ENCODE results near the gene MC1R. TPM values are rescaled to one million over a fixed set of nuclear protein-coding genes. Genes with fewer than 3 reads are reported as not detected.

MC1R gene
- total RNA-seq, 1 donor from 2014 or later: 7.5 TPM

GRCh38 chr16:89899879-89900481, 18.7 kb upstream of the MC1R start:
- DNase-seq (ENCODE audit: low spot score in 2 of 2, unreplicated experiment in 2 of 2): no peak
- Mint-ChIP-seq H3K4me3 (no peak overlapping the region), H3K27ac (no peak overlapping the region), H3K4me1 (no peaks in the 10 kb centered on the region), H3K36me3 (peaks cover 32% of the 10 kb centered on the region), H3K9me3 (no peaks in the 10 kb centered on the region), H3K27me3 (ENCODE audit: low read depth) (no peaks in the 10 kb centered on the region)
- no peak for TF ChIP-seq CTCF (IDR thresholded peaks at IDR 0.05; ENCODE audit: unreplicated experiment)

- Mint-ChIP-seq H3K36me3 (peaks cover 36% of the 10 kb centered on the region), H3K4me3 (no peak overlapping the region), H3K27ac (no peak overlapping the region), H3K9me3 (no peaks in the 10 kb centered on the region), H3K4me1 (no peaks in the 10 kb centered on the region), H3K27me3 (ENCODE audit: low read depth) (no peaks in the 10 kb centered on the region)
- DNase-seq (ENCODE audit: low spot score in 2 of 2, unreplicated experiment in 2 of 2): no peak
- TF ChIP-seq CTCF (IDR thresholded peaks at IDR 0.05; ENCODE audit: unreplicated experiment): no peak
These were observed 17.8 kb upstream of the MC1R start for GRCh38 chr16:89900885-89901284.

GRCh38 chr16:89902980-89903379, 15.7 kb upstream of the MC1R start:
- Mint-ChIP-seq H3K27ac (no peak overlapping the region), H3K9me3 (no peaks in the 10 kb centered on the region), H3K36me3 (peaks cover 45% of the 10 kb centered on the region), H3K27me3 (ENCODE audit: low read depth) (no peaks in the 10 kb centered on the region), H3K4me3 (no peak overlapping the region), H3K4me1 (no peaks in the 10 kb centered on the region)
- DNase-seq (ENCODE audit: low spot score in 2 of 2, unreplicated experiment in 2 of 2): no peak
- no peak for TF ChIP-seq CTCF (IDR thresholded peaks at IDR 0.05; ENCODE audit: unreplicated experiment)

GRCh38 chr16:89903908-89904515, 14.7 kb upstream of the MC1R start:
- H3K4me3 Mint-ChIP-seq: no peak overlapping the region
- no peak overlapping the region for H3K27ac Mint-ChIP-seq
- H3K27me3 Mint-ChIP-seq (ENCODE audit: low read depth): no peaks in the 10 kb centered on the region
- H3K4me1 Mint-ChIP-seq: no peaks in the 10 kb centered on the region
- no peak for DNase-seq (ENCODE audit: low spot score in 2 of 2, unreplicated experiment in 2 of 2)
- no peaks in the 10 kb centered on the region for H3K9me3 Mint-ChIP-seq
- H3K36me3 Mint-ChIP-seq: peaks cover 44% of the 10 kb centered on the region
- TF ChIP-seq CTCF (IDR thresholded peaks at IDR 0.05; ENCODE audit: unreplicated experiment): no peak

GRCh38 chr16:89904606-89905510, 13.8 kb upstream of the MC1R start:
- Mint-ChIP-seq H3K27ac (no peak overlapping the region), H3K4me3 (no peak overlapping the region), H3K9me3 (no peaks in the 10 kb centered on the region), H3K4me1 (no peaks in the 10 kb centered on the region), H3K27me3 (ENCODE audit: low read depth) (no peaks in the 10 kb centered on the region), H3K36me3 (peaks cover 41% of the 10 kb centered on the region)
- no peak for TF ChIP-seq CTCF (IDR thresholded peaks at IDR 0.05; ENCODE audit: unreplicated experiment)
- no peak for DNase-seq (ENCODE audit: low spot score in 2 of 2, unreplicated experiment in 2 of 2)
